ENCODE data around the gene POU5F1.

POU5F1 gene

GRCh38 chr6:31162463-31163165 is 7.9 kb downstream of the POU5F1 start:
- H3K9me3 Mint-ChIP-seq, result no peaks in the 10 kb centered on the region
- H3K27ac Mint-ChIP-seq, result no peak overlapping the region
- H3K36me3 Mint-ChIP-seq, result no peaks in the 10 kb centered on the region
- H3K27me3 Mint-ChIP-seq, result no peaks in the 10 kb centered on the region
- peaks cover 20% of the 10 kb centered on the region for H3K4me1 Mint-ChIP-seq
- no peak overlapping the region for H3K4me3 Mint-ChIP-seq

GRCh38 chr6:31161216-31162126 is 9.0 kb downstream of the POU5F1 start:
- H3K36me3 Mint-ChIP-seq, result no peaks in the 10 kb centered on the region
- no peak overlapping the region for H3K27ac Mint-ChIP-seq
- H3K4me3 Mint-ChIP-seq, result no peak overlapping the region
- no peaks in the 10 kb centered on the region for H3K27me3 Mint-ChIP-seq
- peaks cover 29% of the 10 kb centered on the region for H3K4me1 Mint-ChIP-seq
- H3K9me3 Mint-ChIP-seq, result no peaks in the 10 kb centered on the region

GRCh38 chr6:31158863-31159855 is 11.3 kb downstream of the POU5F1 start:
- Mint-ChIP-seq H3K4me1 (peaks cover 32% of the 10 kb centered on the region), H3K27me3 (no peaks in the 10 kb centered on the region), H3K36me3 (no peaks in the 10 kb centered on the region), H3K9me3 (no peaks in the 10 kb centered on the region), H3K4me3 (peak overlapping the region; percentile 88), H3K27ac (peak overlapping the region; percentile 60)

DNA sequence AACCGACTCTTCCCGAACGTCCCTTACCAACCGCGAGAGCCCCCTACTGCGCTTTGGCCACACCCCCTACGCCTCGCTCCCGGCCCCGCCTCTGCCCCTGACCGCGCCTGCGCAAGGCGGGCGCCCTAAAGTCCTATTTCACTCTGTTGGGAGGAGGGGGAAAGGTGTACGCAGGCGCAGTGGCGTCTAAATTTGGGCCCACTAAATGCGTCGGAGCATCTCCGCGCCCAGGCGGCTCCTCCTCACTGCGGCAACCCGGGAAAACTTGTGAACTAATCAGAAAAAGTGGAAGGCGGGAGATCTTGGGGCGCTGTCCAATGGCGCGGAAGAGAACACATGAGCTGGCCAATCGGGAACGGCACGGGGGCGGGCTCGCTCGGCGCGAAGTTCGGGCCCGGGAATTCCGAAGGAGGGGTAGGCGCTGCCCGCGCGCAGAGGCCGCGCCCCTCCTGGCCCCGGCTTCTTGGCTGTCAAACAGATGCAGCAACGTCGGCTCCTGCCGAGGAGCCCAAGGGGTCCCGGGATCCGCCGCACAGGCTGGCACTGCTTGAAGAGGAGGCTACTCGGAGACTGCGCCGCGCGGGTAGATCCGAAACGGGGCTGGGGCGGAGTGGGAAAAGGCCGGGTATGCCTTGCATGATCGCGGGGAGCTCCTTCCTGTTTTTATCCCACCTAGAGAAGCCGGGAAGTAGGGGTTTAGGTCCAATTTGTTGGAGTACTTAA is 12.2 kb downstream of the POU5F1 start, which contains the start of gene TCF19:
Gene TCF19 (plus strand): TSS at position 450 of the 723 bp plus-strand sequence. CDS start 881 bp downstream, outside the sequence.
- no peaks in the 10 kb centered on the region for H3K27me3 Mint-ChIP-seq
- H3K36me3 Mint-ChIP-seq, result no peaks in the 10 kb centered on the region
- H3K27ac Mint-ChIP-seq, result peak within 1 kb of the TSS; percentile 87
- no peaks in the 10 kb centered on the region for H3K9me3 Mint-ChIP-seq
- peak within 1 kb of the TSS; percentile 88 for H3K4me3 Mint-ChIP-seq
- H3K4me1 Mint-ChIP-seq, result peaks cover 32% of the 10 kb centered on the region

GRCh38 chr6:31157513-31158139 is 12.9 kb downstream of the POU5F1 start, which contains the start of gene CCHCR1:
Gene CCHCR1 (minus strand): TSS chr6:31157802. CDS start chr6:31157600, 202 bp downstream.
- peaks cover 32% of the 10 kb centered on the region for H3K4me1 Mint-ChIP-seq
- H3K27me3 Mint-ChIP-seq, result no peaks in the 10 kb centered on the region
- H3K36me3 Mint-ChIP-seq, result no peaks in the 10 kb centered on the region
- H3K9me3 Mint-ChIP-seq, result no peaks in the 10 kb centered on the region
- peak within 1 kb of the TSS; percentile 88 for H3K4me3 Mint-ChIP-seq
- peak within 1 kb of the TSS; percentile 87 for H3K27ac Mint-ChIP-seq

GRCh38 chr6:31156641-31157040 is 13.8 kb downstream of the POU5F1 start:
- Mint-ChIP-seq H3K4me1 (peaks cover 32% of the 10 kb centered on the region), H3K27me3 (no peaks in the 10 kb centered on the region), H3K36me3 (no peaks in the 10 kb centered on the region), H3K4me3 (no peak overlapping the region), H3K9me3 (no peaks in the 10 kb centered on the region), H3K27ac (no peak overlapping the region)

- Mint-ChIP-seq H3K4me1 (peaks cover 27% of the 10 kb centered on the region), H3K27me3 (no peaks in the 10 kb centered on the region), H3K36me3 (no peaks in the 10 kb centered on the region), H3K27ac (no peak overlapping the region), H3K4me3 (no peak overlapping the region), H3K9me3 (no peaks in the 10 kb centered on the region)
Measured at GRCh38 chr6:31154436-31154835, 16.0 kb downstream of the POU5F1 start.

- Mint-ChIP-seq H3K27me3 (no peaks in the 10 kb centered on the region), H3K4me1 (peaks cover 13% of the 10 kb centered on the region), H3K36me3 (no peaks in the 10 kb centered on the region), H3K27ac (no peak overlapping the region), H3K4me3 (no peak overlapping the region), H3K9me3 (no peaks in the 10 kb centered on the region)
Measured at GRCh38 chr6:31152781-31153180, 17.7 kb downstream of the POU5F1 start.

DNA sequence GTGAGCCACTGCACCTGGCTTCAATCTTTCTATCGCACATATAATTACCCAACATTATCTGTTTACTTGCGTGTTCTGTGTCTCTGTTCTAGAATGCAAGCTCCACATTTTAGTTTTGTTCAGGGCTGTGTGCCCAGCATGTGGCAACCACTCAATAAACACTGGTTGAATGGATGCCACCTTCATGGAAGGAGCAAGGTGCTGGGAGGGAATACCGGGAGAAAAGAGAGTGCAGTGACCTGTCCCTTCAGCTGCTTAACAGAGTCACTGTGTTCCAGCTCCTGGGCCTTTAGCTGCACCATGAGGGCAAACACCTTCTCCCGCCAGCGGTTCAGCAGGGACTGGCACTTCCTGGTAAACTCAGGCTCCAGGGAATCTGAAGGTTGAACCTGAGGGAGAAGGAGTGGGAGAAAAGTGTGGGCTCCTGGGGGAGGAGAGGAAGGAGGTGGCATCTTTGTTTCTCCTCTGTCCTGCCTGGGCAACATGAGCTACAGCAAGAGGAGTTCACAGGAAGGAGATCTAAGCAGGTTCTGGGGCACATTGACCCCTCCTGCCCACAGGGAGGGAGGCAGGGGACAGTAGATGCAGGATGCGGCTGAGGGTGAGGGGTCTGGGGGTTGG is 20.5 kb downstream of the POU5F1 start:
- H3K27ac Mint-ChIP-seq, result no peak overlapping the region
- H3K9me3 Mint-ChIP-seq, result no peaks in the 10 kb centered on the region
- no peaks in the 10 kb centered on the region for H3K4me1 Mint-ChIP-seq
- H3K4me3 Mint-ChIP-seq, result no peak overlapping the region
- no peaks in the 10 kb centered on the region for H3K27me3 Mint-ChIP-seq
- no peaks in the 10 kb centered on the region for H3K36me3 Mint-ChIP-seq

DNA sequence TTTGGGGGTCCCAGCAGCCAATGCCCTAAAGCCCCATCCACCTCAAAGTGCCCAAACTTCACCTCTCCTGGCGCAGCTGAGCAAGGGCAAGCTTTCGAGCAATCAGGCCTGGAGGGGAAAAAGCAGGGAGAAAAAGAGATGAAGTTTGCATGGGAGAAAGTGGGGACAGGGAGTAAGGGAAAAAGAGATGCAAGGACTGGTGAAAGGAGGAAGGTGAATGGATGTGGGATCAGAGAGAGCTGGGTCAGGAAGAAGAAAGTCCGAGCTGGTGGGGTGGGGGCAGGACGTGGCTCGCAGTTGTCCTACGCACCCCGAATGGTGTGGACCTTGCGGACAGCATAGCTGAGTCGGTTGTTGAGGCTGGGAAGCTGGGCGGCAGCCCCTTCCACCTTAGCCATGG is 25.1 kb downstream of the POU5F1 start:
- Mint-ChIP-seq H3K9me3 (no peaks in the 10 kb centered on the region), H3K27ac (no peak overlapping the region), H3K36me3 (peaks cover 3% of the 10 kb centered on the region), H3K4me1 (no peaks in the 10 kb centered on the region), H3K4me3 (no peak overlapping the region), H3K27me3 (no peaks in the 10 kb centered on the region)

- no peak overlapping the region for H3K4me3 Mint-ChIP-seq
- no peaks in the 10 kb centered on the region for H3K27me3 Mint-ChIP-seq
- H3K36me3 Mint-ChIP-seq, result peaks cover 3% of the 10 kb centered on the region
- H3K9me3 Mint-ChIP-seq, result no peaks in the 10 kb centered on the region
- H3K4me1 Mint-ChIP-seq, result no peaks in the 10 kb centered on the region
- H3K27ac Mint-ChIP-seq, result no peak overlapping the region
Measured at GRCh38 chr6:31144970-31145340, 25.5 kb downstream of the POU5F1 start.

- Mint-ChIP-seq H3K9me3 (no peaks in the 10 kb centered on the region), H3K4me1 (no peaks in the 10 kb centered on the region), H3K36me3 (peaks cover 3% of the 10 kb centered on the region), H3K27ac (no peak overlapping the region), H3K27me3 (no peaks in the 10 kb centered on the region), H3K4me3 (no peak overlapping the region)
Measured at GRCh38 chr6:31144296-31144969, 26.0 kb downstream of the POU5F1 start.

- Mint-ChIP-seq H3K27me3 (no peaks in the 10 kb centered on the region), H3K9me3 (no peaks in the 10 kb centered on the region), H3K4me3 (no peak overlapping the region), H3K36me3 (peaks cover 3% of the 10 kb centered on the region), H3K27ac (peak overlapping the region; percentile 76), H3K4me1 (peaks cover 4% of the 10 kb centered on the region)
Measured at GRCh38 chr6:31143148-31143547, 27.3 kb downstream of the POU5F1 start.
